T-helper 2 cell treated with Interferon-gamma antibody and Interleukin-4, amounts not matched to agents 100 ng/mL and 5 ng/mL, for 36 hours (primary cell): ENCODE results near the gene GLUL. TPM values are rescaled to one million over a fixed set of nuclear protein-coding genes. Genes with fewer than 3 reads are reported as not detected.
"Not testable (repeated sequence)": the region's sequence is repeated elsewhere in the genome, so short reads cannot be mapped to it uniquely, and the experiment has no call there.

Source experiments
- intact Hi-C: fragments of 100-400 bp; cut with micrococcal nuclease; formaldehyde crosslinking; loops from one replicate; pipeline ENCODE4 v1.15.1; 2023
- total RNA-seq: library from RNA; stranded (reverse); gene quantifications from 2 replicates; pipeline ENCODE4 v1.2.3, GENCODE V29; 2022

The GLUL gene
- total RNA-seq, 1 donor from 2014 or later, result 147 TPM

GRCh38 chr1:182395906-182396305 is 4.3 kb upstream of the GLUL start:
- intact Hi-C loops, result loop anchor here (1.0 to 2.0 kb wide), 3 partner anchors 137 to 311 kb away; no protein-coding TSS in a partner anchor

- intact Hi-C loops, result loop anchor here (5.0 kb wide), 2 partner anchors 92 to 917 kb away; no protein-coding TSS in a partner anchor
These were observed 2.6 kb upstream of the GLUL start for GRCh38 chr1:182394055-182394775.

- intact Hi-C loops, result loop anchor here (2.0 to 5.0 kb wide), 3 partner anchors 90 to 915 kb away; no protein-coding TSS in a partner anchor
These were observed 749 bp upstream of the GLUL start for GRCh38 chr1:182392050-182393028.

GRCh38 chr1:182391028-182391361 is 595 bp downstream of the GLUL start:
- intact Hi-C loops, result loop anchor here (1.0 to 5.0 kb wide), 5 partner anchors 40 to 914 kb away; partner anchors contain the start of gene DHX9

- intact Hi-C loops, result loop anchor here (2.0 to 5.0 kb wide), 3 partner anchors 41 to 912 kb away; no protein-coding TSS in a partner anchor
These were observed 2.0 kb downstream of the GLUL start for GRCh38 chr1:182389619-182390047.

- intact Hi-C loops, result no loop called here
These were observed 3.0 kb downstream of the GLUL start for GRCh38 chr1:182388392-182389134.

GRCh38 chr1:182387566-182387965 is 4.0 kb downstream of the GLUL start:
- intact Hi-C loops, result no loop called here

- intact Hi-C loops, result no loop called here
These were observed 4.6 kb downstream of the GLUL start for GRCh38 chr1:182386980-182387379.

GRCh38 chr1:182385885-182386853 is 5.4 kb downstream of the GLUL start:
- intact Hi-C loops, result no loop called here

GRCh38 chr1:182384387-182384960 is 7.1 kb downstream of the GLUL start:
- intact Hi-C loops, result no loop called here

GRCh38 chr1:182383934-182384333 is 7.7 kb downstream of the GLUL start:
- intact Hi-C loops, result no loop called here

GRCh38 chr1:182383037-182383661 is 8.4 kb downstream of the GLUL start:
- intact Hi-C loops, result no loop called here

GRCh38 chr1:182381962-182382819 is 9.4 kb downstream of the GLUL start:
- intact Hi-C loops, result no loop called here

- intact Hi-C loops, result no loop called here
These were observed 11.4 kb downstream of the GLUL start for GRCh38 chr1:182380199-182380598.

GRCh38 chr1:182379781-182380180 is 11.8 kb downstream of the GLUL start:
- intact Hi-C loops, result not testable (repeated sequence)

GRCh38 chr1:182376936-182377574 is 14.5 kb downstream of the GLUL start:
- intact Hi-C loops, result no loop called here

GRCh38 chr1:182374101-182374834 is 17.3 kb downstream of the GLUL start:
- intact Hi-C loops, result no loop called here
